H9 (cell line): ENCODE data around the gene PRDM4. TPM values are rescaled to one million over a fixed set of nuclear protein-coding genes. Genes with fewer than 3 reads are reported as not detected.

Experiments
- DNase-seq: peaks from one replicate; pipeline ENCODE4 v3.0.0-alpha.2; 2017
- H2AFZ ChIP-seq: one replicate; pipeline ENCODE4 v1.6.1; 2013; ENCODE audit warnings: mild to moderate bottlenecking, low read length, control low read depth, moderate library complexity
- H2AK5ac ChIP-seq: 2 replicates; pipeline ENCODE4 v1.6.1; 2013; ENCODE audit warnings: low read length, control low read depth, mixed read lengths; ENCODE audit not compliant: insufficient read length
- H2BK120ac ChIP-seq: one replicate; pipeline ENCODE4 v1.6.1; 2013; ENCODE audit warnings: low read depth, mild to moderate bottlenecking, low read length, control low read depth, inconsistent platforms; ENCODE audit not compliant: poor library complexity, severe bottlenecking
- H2BK12ac ChIP-seq: 2 replicates; pipeline ENCODE4 v1.6.1; 2013; ENCODE audit warnings: low read length, control low read depth, mixed read lengths, low read depth; ENCODE audit not compliant: insufficient read length
- H2BK15ac ChIP-seq: 2 replicates; pipeline ENCODE4 v1.6.1; 2013; ENCODE audit warnings: low read depth, low read length, control low read depth
- H2BK20ac ChIP-seq: one replicate; pipeline ENCODE4 v1.6.1; 2013; ENCODE audit warnings: low read depth, mild to moderate bottlenecking, low read length, control low read depth, inconsistent platforms; ENCODE audit not compliant: poor library complexity, severe bottlenecking
- H2BK5ac ChIP-seq: 2 replicates; pipeline ENCODE4 v1.6.1; 2013; ENCODE audit warnings: low read length, control low read depth, mixed read lengths; ENCODE audit not compliant: insufficient read length
- H3K14ac ChIP-seq: 2 replicates; pipeline ENCODE4 v1.6.1; 2013; ENCODE audit warnings: low read length, control low read depth; ENCODE audit not compliant: insufficient read depth
- H3K18ac ChIP-seq: 2 replicates; pipeline ENCODE4 v1.6.1; 2013; ENCODE audit warnings: low read depth, mild to moderate bottlenecking, mixed read lengths, low read length, control low read depth; ENCODE audit not compliant: insufficient read length
- H3K23ac ChIP-seq: 2 replicates; pipeline ENCODE4 v1.6.1; 2013; ENCODE audit warnings: low read length, control low read depth, mixed read lengths, low read depth; ENCODE audit not compliant: insufficient read length
- H3K23me2 ChIP-seq: 2 replicates; pipeline ENCODE4 v1.6.1; 2013; ENCODE audit warnings: low read depth, mild to moderate bottlenecking, mixed read lengths, low read length, control low read depth; ENCODE audit not compliant: insufficient read length, poor library complexity, severe bottlenecking
- H3K27ac ChIP-seq: 2 replicates; pipeline ENCODE4 v1.5.1; 2013; ENCODE audit warnings: low read length, control low read depth, mixed read lengths, low read depth; ENCODE audit not compliant: insufficient read length
- H3K27me3 ChIP-seq: 2 replicates; pipeline ENCODE4 v1.6.1; 2013; ENCODE audit warnings: low read length, control low read depth, inconsistent platforms; ENCODE audit not compliant: insufficient read depth
- H3K4ac ChIP-seq: 2 replicates; pipeline ENCODE4 v1.6.1; 2013; ENCODE audit warnings: low read depth, mild to moderate bottlenecking, control low read depth, inconsistent platforms, low read length, moderate library complexity
- H3K4me1 ChIP-seq: 2 replicates; pipeline ENCODE4 v1.6.1; 2013; ENCODE audit warnings: low read length, control low read depth, inconsistent platforms; ENCODE audit not compliant: insufficient read depth
- H3K4me2 ChIP-seq: 2 replicates; pipeline ENCODE4 v1.6.1; 2013; ENCODE audit warnings: low read length, control low read depth, mixed read lengths; ENCODE audit not compliant: insufficient read length, insufficient read depth
- H3K56ac ChIP-seq: 2 replicates; pipeline ENCODE4 v1.6.1; 2013; ENCODE audit warnings: low read depth, mild to moderate bottlenecking, mixed read lengths, low read length, control low read depth; ENCODE audit not compliant: insufficient read length
- H3K79me1 ChIP-seq: 2 replicates; pipeline ENCODE4 v1.6.1; 2013; ENCODE audit warnings: low read depth, mild to moderate bottlenecking, moderate library complexity, low read length, control low read depth, inconsistent platforms; ENCODE audit not compliant: insufficient read depth, poor library complexity, severe bottlenecking
- H3K79me2 ChIP-seq: 2 replicates; pipeline ENCODE4 v1.6.1; 2013; ENCODE audit warnings: low read length, control low read depth, inconsistent platforms; ENCODE audit not compliant: insufficient read depth
- H3K9ac ChIP-seq: 2 replicates; pipeline ENCODE4 v1.6.1; 2013; ENCODE audit warnings: low read length, control low read depth, mixed read lengths; ENCODE audit not compliant: insufficient read length; ENCODE audit errors: extremely low read depth
- H3K9me3 ChIP-seq: one replicate; pipeline ENCODE4 v1.6.1; 2013; ENCODE audit warnings: low read depth, low read length, inconsistent platforms; ENCODE audit not compliant: control insufficient read depth
- H3T11ph ChIP-seq: one replicate; pipeline ENCODE4 v1.6.1; 2013; ENCODE audit warnings: mild to moderate bottlenecking, low read length, control low read depth, inconsistent platforms
- H4K20me1 ChIP-seq: one replicate; pipeline ENCODE4 v1.6.1; 2013; ENCODE audit not compliant: control insufficient read depth, insufficient read length, insufficient read depth
- H4K5ac ChIP-seq: 2 replicates; pipeline ENCODE4 v1.6.1; 2013; ENCODE audit warnings: low read depth, mild to moderate bottlenecking, mixed read lengths, low read length, control low read depth; ENCODE audit not compliant: insufficient read length
- H4K8ac ChIP-seq: replicated peaks from 2 replicates; pipeline ENCODE4 v1.6.1; 2013; ENCODE audit warnings: low read length, control low read depth, mixed read lengths, low read depth; ENCODE audit not compliant: insufficient read length
- H4K91ac ChIP-seq: 2 replicates; pipeline ENCODE4 v1.6.1; 2013; ENCODE audit warnings: low read depth, mild to moderate bottlenecking, moderate library complexity, mixed read lengths, low read length, control low read depth; ENCODE audit not compliant: insufficient read length
- H3K27ac Mint-ChIP-seq, 3 experiments: 2 replicates in 2 of 3; 3 replicates in 1 of 3; pipeline ENCODE4 v1.8.0; 2020 to 2021; ENCODE audit warnings: mixed read lengths in 3 of 3, mild to moderate bottlenecking in 1 of 3, moderate library complexity in 1 of 3
- H3K27me3 Mint-ChIP-seq: 2 replicates; pipeline ENCODE4 v1.8.0; 2021; ENCODE audit warnings: low read depth, mild to moderate bottlenecking, moderate library complexity, mixed read lengths
- H3K36me3 Mint-ChIP-seq, 3 experiments: 2 replicates in 2 of 3; 3 replicates in 1 of 3; pipeline ENCODE4 v1.8.0; 2020 to 2021; ENCODE audit warnings: low read depth in 3 of 3, mixed read lengths in 3 of 3; ENCODE audit not compliant: insufficient read depth in 1 of 3
- H3K4me1 Mint-ChIP-seq, 2 experiments: 2 replicates each; pipeline ENCODE4 v1.8.0; 2020; ENCODE audit warnings: mixed read lengths in 2 of 2
- H3K4me3 Mint-ChIP-seq, 2 experiments: 2 replicates in 1 of 2; 3 replicates in 1 of 2; pipeline ENCODE4 v1.8.0; 2020 to 2021; ENCODE audit warnings: mild to moderate bottlenecking in 2 of 2, mixed read lengths in 2 of 2, moderate library complexity in 1 of 2
- H3K9me3 Mint-ChIP-seq, 2 experiments: 2 replicates in 1 of 2; 3 replicates in 1 of 2; pipeline ENCODE4 v1.8.0; 2020; ENCODE audit warnings: mild to moderate bottlenecking in 2 of 2, mixed read lengths in 2 of 2, moderate library complexity in 1 of 2
- WGBS: extraction: QIAGEN DNeasy Blood & Tissue Kit; methylation state at CpG from one replicate; pipeline ENCODE4 v1.1.7; 2013; ENCODE audit warnings: missing lambda C conversion rate, low lambda C conversion rate, mixed read lengths; ENCODE audit not compliant: insufficient read length; ENCODE audit errors: extremely low coverage; 5-methylcytosine and 5-hydroxymethylcytosine counted together
- total RNA-seq: library from RNA; stranded (reverse); gene quantifications from 2 replicates; pipeline ENCODE4 v1.2.1, GENCODE V29; 2021
- TF ChIP-seq, protein P1 (sequence below): fragments of 200-600 bp; sonication (generic); conservative IDR thresholded peaks from 3 replicates; pipeline ENCODE4 v1.8.0; 2021; ENCODE audit warnings: antibody characterized with exemption, mild to moderate bottlenecking

The PRDM4 gene
- total RNA-seq, 1 experiment from 2014 or later = 24.4 TPM

DNA sequence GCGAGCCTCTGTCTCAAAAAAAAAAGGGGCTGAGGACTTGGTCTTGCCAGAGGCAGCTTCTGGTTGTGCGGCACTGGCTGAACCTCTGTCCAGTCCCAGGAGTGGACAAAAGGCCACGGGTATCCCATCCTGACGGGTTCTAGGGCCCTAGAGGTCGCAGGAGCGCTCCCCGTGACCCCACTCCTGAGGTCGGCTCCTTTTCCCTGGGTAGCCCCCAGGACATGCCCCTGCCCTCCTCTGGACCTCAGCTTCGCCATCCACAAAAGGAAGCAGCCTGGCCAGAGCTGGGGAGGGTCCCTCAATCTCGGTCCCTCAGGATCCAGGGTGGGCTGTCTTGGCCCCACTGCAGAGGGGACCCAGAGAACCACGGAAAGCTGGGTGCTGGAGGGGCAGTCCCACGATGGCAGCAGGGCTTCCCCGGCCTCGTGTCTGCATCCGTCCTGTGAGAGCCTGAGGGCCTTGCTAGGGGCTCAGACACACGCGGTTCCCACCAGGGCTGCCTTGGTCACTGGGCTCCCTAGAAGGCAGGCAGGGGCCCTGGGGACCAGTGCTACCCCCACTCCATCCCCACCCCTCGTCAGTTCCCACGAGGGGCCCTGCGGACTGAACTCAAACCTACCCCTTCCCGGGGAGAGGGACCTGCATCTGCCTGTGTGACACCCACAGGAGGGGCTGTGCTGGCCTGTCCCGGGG lies 44.7 kb upstream of the PRDM4 start:
- no peak overlapping the region for H4K8ac ChIP-seq
- Mint-ChIP-seq H3K9me3 (no peaks in the 10 kb centered on the region; a peak in 1 of 5 replicates), H3K4me3 (no peak overlapping the region), H3K36me3 (no peaks in the 10 kb centered on the region), H3K27me3 (peaks cover 7% of the 10 kb centered on the region), H3K27ac (no peak overlapping the region), H3K4me1 (peaks cover 12 to 17% of the 10 kb centered on the region in 2 experiments)
- H3K4me2 ChIP-seq = no peak overlapping the region
- H3T11ph ChIP-seq = no peak overlapping the region
- H3K4me1 ChIP-seq = no peaks in the 10 kb centered on the region; the same call in 1 of the 2 replicates
- H3K14ac ChIP-seq = no peak overlapping the region
- no peak for DNase-seq
- H3K79me2 ChIP-seq = no peaks in the 10 kb centered on the region
- H3K18ac ChIP-seq = no peak overlapping the region
- no CpG with 5 or more reads among the region's 22 CpGs for WGBS
- no peak overlapping the region for H2BK5ac ChIP-seq
- H4K5ac ChIP-seq = no peak overlapping the region
- no peak overlapping the region for H3K4ac ChIP-seq
- H3K9ac ChIP-seq = no peak overlapping the region
- no peak overlapping the region for H4K91ac ChIP-seq
- no peak overlapping the region for H2BK20ac ChIP-seq
- H3K23me2 ChIP-seq = no peaks in the 10 kb centered on the region
- no peaks in the 10 kb centered on the region for H4K20me1 ChIP-seq
- no peak overlapping the region for H2AK5ac ChIP-seq
- TF ChIP-seq, protein P1, sequence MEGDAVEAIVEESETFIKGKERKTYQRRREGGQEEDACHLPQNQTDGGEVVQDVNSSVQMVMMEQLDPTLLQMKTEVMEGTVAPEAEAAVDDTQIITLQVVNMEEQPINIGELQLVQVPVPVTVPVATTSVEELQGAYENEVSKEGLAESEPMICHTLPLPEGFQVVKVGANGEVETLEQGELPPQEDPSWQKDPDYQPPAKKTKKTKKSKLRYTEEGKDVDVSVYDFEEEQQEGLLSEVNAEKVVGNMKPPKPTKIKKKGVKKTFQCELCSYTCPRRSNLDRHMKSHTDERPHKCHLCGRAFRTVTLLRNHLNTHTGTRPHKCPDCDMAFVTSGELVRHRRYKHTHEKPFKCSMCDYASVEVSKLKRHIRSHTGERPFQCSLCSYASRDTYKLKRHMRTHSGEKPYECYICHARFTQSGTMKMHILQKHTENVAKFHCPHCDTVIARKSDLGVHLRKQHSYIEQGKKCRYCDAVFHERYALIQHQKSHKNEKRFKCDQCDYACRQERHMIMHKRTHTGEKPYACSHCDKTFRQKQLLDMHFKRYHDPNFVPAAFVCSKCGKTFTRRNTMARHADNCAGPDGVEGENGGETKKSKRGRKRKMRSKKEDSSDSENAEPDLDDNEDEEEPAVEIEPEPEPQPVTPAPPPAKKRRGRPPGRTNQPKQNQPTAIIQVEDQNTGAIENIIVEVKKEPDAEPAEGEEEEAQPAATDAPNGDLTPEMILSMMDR = no peak
- no peaks in the 10 kb centered on the region for H3K27me3 ChIP-seq
- no peak overlapping the region for H2BK15ac ChIP-seq
- no peak overlapping the region for H2BK120ac ChIP-seq
- no peak overlapping the region for H2BK12ac ChIP-seq
- no peak overlapping the region for H2AFZ ChIP-seq
- no peak overlapping the region for H3K27ac ChIP-seq
- no peaks in the 10 kb centered on the region for H3K9me3 ChIP-seq
- no peak overlapping the region for H3K56ac ChIP-seq
- H3K23ac ChIP-seq = no peak overlapping the region
- no peaks in the 10 kb centered on the region for H3K79me1 ChIP-seq
